ENCODE measurements around the gene GPR162. TPM values are rescaled to one million over a fixed set of nuclear protein-coding genes. Genes with fewer than 3 reads are reported as not detected.

The GPR162 gene
- total and polyA plus RNA-seq, 2 of the 4 experiments (the other 2 are of a cell fraction) = 2.9 to 6.0 TPM

GRCh38 chr12:6832125-6832524 lies 10.5 kb downstream of the GPR162 start:
- Histone ChIP-seq H3K23ac (ENCODE audit: low read depth, low read length) (no peak overlapping the region), H2AK9ac (replicated peaks; ENCODE audit: low read depth, low read length, poor library complexity) (no peak overlapping the region), H3K18ac (ENCODE audit: low read depth, low read length) (no peak overlapping the region), H3K79me1 (ENCODE audit: low read depth in 1 of 2, low read length in 2 of 2) (peaks cover 17 to 61% of the 10 kb centered on the region in 2 experiments), H4K8ac (ENCODE audit: low read depth in 2 of 2, low read length in 2 of 2) (no peak overlapping the region), H4K91ac (ENCODE audit: insufficient read depth, low read depth, low read length) (no peak overlapping the region), H3K36me3 (ENCODE audit: control insufficient read depth, insufficient read depth, low read length) (peaks cover 45% of the 10 kb centered on the region), H3K9me3 (ENCODE audit: control insufficient read depth, insufficient read depth, low read length) (no peaks in the 10 kb centered on the region), H3K4me2 (ENCODE audit: low read depth, low read length) (no peak overlapping the region), H3K14ac (replicated peaks; ENCODE audit: low read depth, low read length) (no peak overlapping the region), H3K27ac (ENCODE audit: insufficient read depth, low read length) (no peak overlapping the region), H3K9ac (ENCODE audit: low read depth, low read length) (no peak overlapping the region), H3K4me3 (ENCODE audit: insufficient read depth, low read depth, low read length) (no peak overlapping the region), H2BK20ac (ENCODE audit: low read depth, low read length) (no peak overlapping the region), H2BK5ac (ENCODE audit: low read depth, low read length, poor library complexity, severe bottlenecking) (no peak overlapping the region), H2BK15ac (ENCODE audit: low read depth, low read length) (no peak overlapping the region), H3K4me1 (ENCODE audit: control insufficient read depth, insufficient read depth, low read length) (peaks cover 9% of the 10 kb centered on the region), H3K9me1 (ENCODE audit: insufficient read depth, low read length) (peaks cover 6% of the 10 kb centered on the region; the same call in 1 of the 2 replicates), H2AFZ (replicated peaks; ENCODE audit: low read length, poor library complexity) (no peak overlapping the region), H2AK5ac (ENCODE audit: low read depth, low read length) (no peak overlapping the region), H4K20me1 (ENCODE audit: insufficient read depth, low read length) (peaks cover 12% of the 10 kb centered on the region), H3K27me3 (ENCODE audit: control insufficient read depth, insufficient read depth, low read length) (no peaks in the 10 kb centered on the region), H3K56ac (ENCODE audit: extremely low read depth, insufficient read depth, low read length) (no peak overlapping the region), H3K4ac (ENCODE audit: low read depth, low read length) (no peak overlapping the region), H4K5ac (ENCODE audit: low read depth, low read length) (no peak overlapping the region), H2BK120ac (ENCODE audit: low read depth, low read length) (no peak overlapping the region)
- POLR2A ChIA-PET (ENCODE audit: unreplicated experiment) = no interaction called here
- WGBS, 2 experiments (ENCODE audit: extremely low coverage in 2 of 2, insufficient read length in 1 of 2) = no CpG with 5 or more reads among the region's 4 CpGs
- dilution Hi-C loops (cut with HindIII; ENCODE audit: low sequenced_read_pairs, unreplicated experiment) (no loop called here), intact Hi-C loops (cut with micrococcal nuclease) (no loop called here), in situ Hi-C loops (cut with MboI; ENCODE audit: low sequenced_read_pairs) (no loop called here)
- ATAC-seq (ENCODE audit: low read depth) (no peak), DNase-seq (no peak)
- CTCF ChIA-PET = no interaction called here
- BruUV-seq (replicated peaks) = no TSS peak
- TF ChIP-seq RFX5 (IDR thresholded peaks at IDR 0.05; ENCODE audit: low read depth, low read length) (no peak), NFE2L2 (IDR thresholded peaks at IDR 0.05; ENCODE audit: low read depth, low read length) (no peak), MXI1 (IDR thresholded peaks at IDR 0.05; ENCODE audit: borderline replicate concordance, low read depth, low read length) (no peak)

Data from IMR-90 (cell line).